Activated CD4-positive, alpha-beta T cell treated with anti-CD3 and anti-CD28 coated beads for 4 hours (primary cell): ENCODE measurements around the gene CCL7.
"Not testable (repeated sequence)": the region's sequence is repeated elsewhere in the genome, so short reads cannot be mapped to it uniquely, and the experiment has no call there.

Source experiments
- DNase-seq, 2 donors: peaks; one replicate each; pipeline ENCODE4 v3.0.0-alpha.2; 2020

Gene CCL7

GRCh38 chr17:34269969-34270368 is at the start of gene CCL7:
Gene CCL7 (plus strand): TSS chr17:34270221. CDS start chr17:34270291, 70 bp downstream.
- no peak for DNase-seq

- no peak for DNase-seq
These were observed 49.1 kb upstream of the CCL7 start for GRCh38 chr17:34220752-34221395.

- no peak for DNase-seq
These were observed 48.6 kb upstream of the CCL7 start for GRCh38 chr17:34221411-34221810.

- no peak for DNase-seq
These were observed 47.1 kb upstream of the CCL7 start for GRCh38 chr17:34222722-34223497.

GRCh38 chr17:34225046-34225445 is 45.0 kb upstream of the CCL7 start:
- DNase-seq, result no peak

- DNase-seq, result no peak
These were observed 43.8 kb upstream of the CCL7 start for GRCh38 chr17:34226011-34226743.

GRCh38 chr17:34226744-34227034 is 43.3 kb upstream of the CCL7 start:
- DNase-seq, result no peak

- not testable (repeated sequence) for DNase-seq
These were observed 42.7 kb upstream of the CCL7 start for GRCh38 chr17:34227293-34227692.

- DNase-seq, result no peak
These were observed 42.3 kb upstream of the CCL7 start for GRCh38 chr17:34227707-34228106.

GRCh38 chr17:34228781-34229180 is 41.2 kb upstream of the CCL7 start:
- no peak for DNase-seq

GRCh38 chr17:34230342-34230741 is 39.7 kb upstream of the CCL7 start:
- DNase-seq, result no peak

GRCh38 chr17:34234616-34235015 is 35.4 kb upstream of the CCL7 start:
- no peak for DNase-seq

- no peak for DNase-seq
These were observed 34.5 kb upstream of the CCL7 start for GRCh38 chr17:34235389-34236028.

GRCh38 chr17:34236281-34236892 is 33.6 kb upstream of the CCL7 start:
- no peak for DNase-seq

- no peak for DNase-seq
These were observed 32.6 kb upstream of the CCL7 start for GRCh38 chr17:34237458-34237857.

- no peak for DNase-seq
These were observed 29.0 kb upstream of the CCL7 start for GRCh38 chr17:34241062-34241461.

GRCh38 chr17:34242587-34243363 is 27.2 kb upstream of the CCL7 start:
- no peak for DNase-seq

- DNase-seq, result no peak
These were observed 26.4 kb upstream of the CCL7 start for GRCh38 chr17:34243364-34244320.

- no peak for DNase-seq
These were observed 24.6 kb upstream of the CCL7 start for GRCh38 chr17:34245351-34245905.

- no peak for DNase-seq
These were observed 23.6 kb upstream of the CCL7 start for GRCh38 chr17:34246446-34246845.

- DNase-seq, result no peak
These were observed 23.1 kb upstream of the CCL7 start for GRCh38 chr17:34246881-34247280.
